GM18951 (cell line): ENCODE measurements around the gene UGP2.
"Not testable (repeated sequence)": the region's sequence is repeated elsewhere in the genome, so short reads cannot be mapped to it uniquely, and the experiment has no call there.

Source experiments
- POLR2A ChIP-seq: IDR thresholded peaks from 4 replicates; pipeline ENCODE4 v1.6.1; 2011; ENCODE audit warnings: mild to moderate bottlenecking; ENCODE audit not compliant: insufficient read length, insufficient read depth; ENCODE audit errors: extremely low read depth
- in situ Hi-C: fragments of 300-500 bp; cut with MboI; formaldehyde crosslinking; loops from one replicate; pipeline ENCODE4 v1.12.0; 2022; ENCODE audit warnings: low sequenced_read_pairs, mixed read lengths, inconsistent platforms; ENCODE audit not compliant: unreplicated experiment

The UGP2 gene

DNA sequence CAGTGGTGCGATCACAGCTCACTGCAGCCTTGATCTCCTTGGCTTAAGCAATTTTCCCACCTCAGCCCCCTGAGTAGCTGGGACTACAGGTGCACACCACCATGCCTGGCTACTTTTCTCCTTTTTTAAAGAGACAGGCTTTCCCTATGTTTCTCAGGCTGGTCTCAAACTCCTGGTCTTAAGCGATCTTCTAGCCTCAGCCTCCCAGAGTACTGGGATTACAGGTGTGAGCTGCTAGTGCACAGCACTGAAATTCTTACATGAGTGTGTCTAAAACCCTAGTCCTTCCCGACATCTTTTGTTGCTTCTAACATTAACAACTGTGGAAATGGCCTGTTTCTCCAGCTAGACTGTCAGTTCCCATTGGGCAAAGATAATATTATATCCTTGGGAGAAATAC is 2.9 kb downstream of the UGP2 start:
- in situ Hi-C loops: no loop called here
- no peak for TF ChIP-seq POLR2A

- no peak for TF ChIP-seq POLR2A
- in situ Hi-C loops: no loop called here
Observed at GRCh38 chr2:63845866-63846265, 4.2 kb downstream of the UGP2 start.

DNA sequence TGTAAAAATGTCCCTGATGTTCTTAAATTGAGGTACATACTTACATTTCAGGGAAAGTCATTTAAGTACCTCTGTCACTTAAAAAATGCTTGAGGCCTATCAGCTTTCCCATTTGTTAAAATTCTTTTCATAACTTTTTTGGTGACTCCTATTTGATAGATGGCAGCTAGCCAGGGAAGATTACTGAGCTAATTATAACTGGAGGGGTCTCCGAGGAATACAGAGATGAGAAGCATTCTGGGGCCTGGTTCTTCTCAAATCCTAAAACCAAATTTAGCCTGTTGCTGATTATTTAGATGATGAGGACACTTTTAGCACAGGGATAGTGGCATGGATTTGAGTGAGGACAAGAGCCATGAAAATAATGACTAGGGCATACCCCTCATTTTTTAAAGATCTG is 4.8 kb downstream of the UGP2 start:
- TF ChIP-seq POLR2A: no peak
- in situ Hi-C loops: no loop called here

DNA sequence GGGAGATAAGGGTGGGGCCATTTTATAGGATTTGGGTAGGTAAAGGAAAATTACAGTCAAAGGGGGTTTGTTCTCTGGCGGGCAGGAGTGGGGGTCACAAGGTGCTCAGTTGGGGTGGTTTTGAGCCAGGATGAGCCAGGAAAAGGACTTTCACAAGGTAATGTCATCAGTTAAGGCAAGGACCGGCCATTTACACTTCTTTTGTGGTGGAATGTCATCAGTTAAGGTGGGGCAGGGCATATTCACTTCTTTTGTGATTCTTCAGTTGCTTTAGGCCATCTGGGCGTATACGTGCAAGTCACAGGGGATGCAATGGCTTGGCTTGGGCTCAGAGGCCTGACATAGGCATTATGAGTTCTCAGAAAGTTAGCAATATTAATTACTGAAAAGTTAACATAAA is 5.9 kb downstream of the UGP2 start:
- in situ Hi-C loops: not testable (repeated sequence)

GRCh38 chr2:63849381-63850203 is 7.9 kb downstream of the UGP2 start:
- TF ChIP-seq POLR2A: no peak
- in situ Hi-C loops: no loop called here

DNA sequence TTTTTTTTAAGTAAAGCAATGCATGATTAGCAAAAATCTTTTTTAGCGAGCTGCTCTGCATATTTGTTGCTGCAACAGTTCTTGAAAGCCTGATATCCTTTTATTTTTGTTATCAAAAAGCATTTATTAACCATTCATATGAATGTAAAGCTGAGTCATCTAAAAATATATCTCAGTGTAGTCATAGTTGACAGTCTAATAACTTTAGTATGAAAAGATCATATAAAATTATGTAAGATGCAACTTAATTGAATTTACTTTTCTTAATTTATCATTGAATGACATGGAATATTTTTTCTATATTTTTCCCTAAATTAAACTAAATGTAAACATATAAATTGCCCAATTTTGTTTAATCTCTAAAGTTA is 8.5 kb downstream of the UGP2 start:
- no peak for TF ChIP-seq POLR2A
- in situ Hi-C loops: no loop called here

GRCh38 chr2:63850649-63851048 is 9.0 kb downstream of the UGP2 start:
- in situ Hi-C loops: no loop called here
- no peak for TF ChIP-seq POLR2A

- in situ Hi-C loops: no loop called here
- no peak for TF ChIP-seq POLR2A
Observed at GRCh38 chr2:63851691-63852311, 10.1 kb downstream of the UGP2 start.

DNA sequence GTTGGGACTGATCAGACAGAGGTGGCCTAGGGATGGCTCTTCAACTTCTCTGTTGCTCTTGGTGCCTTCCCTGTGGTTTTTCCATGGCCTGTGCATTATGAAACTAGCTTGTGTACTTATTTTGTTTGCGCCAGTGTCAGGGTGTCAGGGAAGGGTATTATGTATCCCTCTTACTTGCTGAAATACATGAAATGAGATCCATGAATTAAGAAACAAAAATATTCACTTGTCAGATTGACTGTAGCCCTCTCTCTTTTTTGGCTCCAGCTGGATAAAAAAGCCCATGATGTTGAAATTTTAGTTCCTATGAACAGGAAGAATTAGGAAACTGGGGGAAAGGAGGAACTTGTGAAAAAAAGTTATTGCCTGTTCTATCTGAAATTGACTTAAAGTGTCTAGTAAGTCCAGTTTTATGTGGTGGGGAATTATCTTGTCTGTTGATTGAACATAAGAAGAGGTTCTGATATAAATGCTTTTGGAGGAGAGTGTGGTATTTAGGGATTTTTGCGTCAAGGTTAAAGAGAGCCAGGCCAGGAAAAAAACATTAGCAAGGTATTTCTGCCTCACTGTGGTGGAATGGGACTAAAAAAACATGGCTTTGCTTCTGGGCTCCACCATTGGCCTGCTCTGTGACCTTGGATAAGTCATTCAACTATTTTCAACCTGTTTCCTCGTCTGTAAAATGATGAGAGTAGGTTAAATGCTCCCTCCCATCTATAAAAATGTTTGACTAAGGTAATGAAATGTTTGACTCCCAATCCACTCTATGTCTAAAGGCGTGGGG is 12.0 kb downstream of the UGP2 start:
- no peak for TF ChIP-seq POLR2A
- in situ Hi-C loops: no loop called here

DNA sequence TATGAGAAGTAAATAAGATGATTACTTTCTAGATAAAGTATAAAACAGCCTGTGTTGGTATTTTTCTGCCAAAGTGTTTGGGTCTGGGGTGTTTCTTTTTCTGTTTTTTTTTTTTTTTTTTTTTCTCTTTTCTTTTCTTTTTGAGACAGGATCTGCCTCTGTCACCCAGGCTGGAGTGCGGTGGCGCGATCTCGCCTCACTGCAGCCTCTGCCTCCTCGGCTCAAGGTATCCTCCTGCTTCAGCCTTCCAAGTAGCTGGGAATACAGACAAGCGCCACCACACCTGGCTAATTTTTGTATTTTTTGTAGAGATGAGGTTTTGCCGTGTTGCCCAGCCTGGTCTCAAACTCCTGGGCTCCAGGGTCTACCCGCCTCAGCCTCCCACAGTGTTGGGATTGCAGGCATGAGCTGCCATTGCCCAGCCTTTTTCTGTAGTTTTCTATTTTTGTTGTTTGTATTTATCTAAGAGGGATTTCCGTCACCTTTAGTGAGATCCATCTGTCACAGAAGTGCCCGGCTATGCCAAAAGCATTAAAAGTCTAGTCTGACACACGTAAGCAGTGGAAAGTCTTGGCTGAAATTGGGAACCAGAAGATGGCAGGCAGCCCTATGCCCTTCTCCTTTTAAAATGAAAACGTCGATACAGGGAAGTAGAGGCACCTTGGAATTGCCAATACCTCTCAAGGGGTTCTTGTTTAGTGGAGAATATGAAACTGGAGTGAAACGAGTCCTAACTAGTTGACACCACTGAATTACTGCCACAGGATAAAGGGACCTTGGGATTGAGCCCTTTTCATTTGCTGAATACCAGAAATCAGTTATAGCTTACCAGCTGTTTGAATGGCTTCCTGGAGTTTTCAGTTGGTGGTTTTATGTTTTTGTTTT is 14.0 kb downstream of the UGP2 start:
- in situ Hi-C loops: no loop called here
- TF ChIP-seq POLR2A: no peak

- no peak for TF ChIP-seq POLR2A
- in situ Hi-C loops: no loop called here
Observed at GRCh38 chr2:63856303-63856603, 14.6 kb downstream of the UGP2 start.

GRCh38 chr2:63858291-63858690 is 16.6 kb downstream of the UGP2 start:
- TF ChIP-seq POLR2A: no peak
- in situ Hi-C loops: no loop called here

GRCh38 chr2:63861220-63861822 is 19.6 kb downstream of the UGP2 start:
- TF ChIP-seq POLR2A: no peak
- in situ Hi-C loops: loop anchor here (10.0 kb wide), 1 partner anchor 167 kb away; no protein-coding TSS in a partner anchor
